Endothelial cell of umbilical vein (primary cell): ENCODE results near the gene APBB2. TPM values are rescaled to one million over a fixed set of nuclear protein-coding genes. Genes with fewer than 3 reads are reported as not detected.

Source experiments
- BruUV-seq: library from RNA; stranded (reverse); fragments of 400-500 nt; replicated peaks from 2 replicates; lab custom pipeline; 2021; lab: Mats Ljungman, UMichigan
- CTCF ChIA-PET: fragments of 300-600, 350-600 bp; sonication (Branson Sonifier 250); formaldehyde crosslinking; loops from one replicate; lab custom pipeline; 2021; ENCODE audit warnings: antibody characterized with exemption, inconsistent platforms; lab: Charles Lee
- POLR2A ChIA-PET: fragments of 300-600, 350-600 bp; sonication (Branson Sonifier 250); formaldehyde crosslinking; loops from one replicate; lab custom pipeline; 2021; ENCODE audit warnings: antibody characterized with exemption, inconsistent platforms; lab: Charles Lee
- DNase-seq: peaks from one replicate; pipeline ENCODE4 v3.0.0-alpha.2; 2011; ENCODE audit warnings: low read depth, low spot score
- FAIRE-seq: peaks from 2 replicates; lab custom pipeline; 2011; peaks lifted over from hg19 to GRCh38; lab: Jason Lieb, UNC
- H2AFZ ChIP-seq: 2 replicates; pipeline ENCODE4 v1.6.0; 2012; ENCODE audit warnings: low read depth, low read length, control low read depth, inconsistent platforms
- H3K27ac ChIP-seq: 2 replicates; pipeline ENCODE4 v1.5.1; 2011; ENCODE audit warnings: low read depth, mild to moderate bottlenecking, control low read depth, low read length, moderate library complexity; ENCODE audit not compliant: insufficient read depth
- H3K27me3 ChIP-seq, 2 experiments: 2 replicates each; pipeline versions ENCODE4 v1.6.0 to v1.6.1; 2011; ENCODE audit warnings: low read length in 2 of 2, mixed read lengths in 1 of 2; ENCODE audit not compliant: control insufficient read depth in 2 of 2, insufficient read depth in 2 of 2
- H3K36me3 ChIP-seq, 2 experiments: 2 replicates in 1 of 2; 3 replicates in 1 of 2; pipeline ENCODE4 v1.5.1; 2011; ENCODE audit warnings: low read length in 2 of 2, mild to moderate bottlenecking in 1 of 2, moderate library complexity in 1 of 2; ENCODE audit not compliant: control insufficient read depth in 2 of 2, insufficient read depth in 2 of 2; ENCODE audit errors: extremely low read depth in 1 of 2
- H3K4me1 ChIP-seq: 3 replicates; pipeline ENCODE4 v1.5.1; 2011; ENCODE audit warnings: mild to moderate bottlenecking, low read length; ENCODE audit not compliant: control insufficient read depth, insufficient read depth; ENCODE audit errors: extremely low read depth
- H3K4me2 ChIP-seq: 2 replicates; pipeline ENCODE4 v1.6.1; 2011; ENCODE audit warnings: low read length, control low read depth, mixed read lengths; ENCODE audit not compliant: insufficient read depth
- H3K4me3 ChIP-seq, 3 experiments: fragments of 200-600 bp in 1 of 3; sonication (generic), shearing (Covaris generic) in 1 of 3; replicated peaks in 1 of 3; 2 replicates each; pipeline ENCODE4 v1.5.1; 2011 to 2016; ENCODE audit warnings: control low read depth in 3 of 3, low read length in 3 of 3, mild to moderate bottlenecking in 2 of 3, inconsistent platforms in 1 of 3, low read depth in 1 of 3, moderate library complexity in 1 of 3; ENCODE audit not compliant: insufficient read depth in 1 of 3
- H3K79me2 ChIP-seq: 2 replicates; pipeline ENCODE4 v1.6.0; 2012; ENCODE audit warnings: low read length, inconsistent platforms; ENCODE audit not compliant: control insufficient read depth, insufficient read depth
- H3K9ac ChIP-seq: replicated peaks from 2 replicates; pipeline ENCODE3; 2011; ENCODE audit warnings: low read length, control low read depth; ENCODE audit not compliant: insufficient read depth; ENCODE audit errors: extremely low read depth
- H3K9me1 ChIP-seq: replicated peaks from 3 replicates; pipeline ENCODE4 v1.6.0; 2011; ENCODE audit warnings: mild to moderate bottlenecking, low read length; ENCODE audit not compliant: control insufficient read depth, insufficient read depth; ENCODE audit errors: extremely low read depth
- H3K9me3 ChIP-seq: replicated peaks from 2 replicates; pipeline ENCODE4 v1.5.1; 2012; ENCODE audit warnings: low read length, inconsistent platforms; ENCODE audit not compliant: control insufficient read depth, insufficient read depth
- H4K20me1 ChIP-seq: replicated peaks from 2 replicates; pipeline ENCODE3; 2011; ENCODE audit warnings: mild to moderate bottlenecking, low read length; ENCODE audit not compliant: control insufficient read depth, insufficient read depth; ENCODE audit errors: extremely low read depth
- EZH2 ChIP-seq: IDR thresholded peaks from 2 replicates; pipeline ENCODE4 v1.6.1; 2012; ENCODE audit warnings: borderline replicate concordance, low read depth, mild to moderate bottlenecking, moderate library complexity, low read length, inconsistent platforms; ENCODE audit not compliant: severe bottlenecking
- FOS ChIP-seq: IDR thresholded peaks from 2 replicates; pipeline ENCODE4 v1.6.1; 2011; ENCODE audit warnings: mild to moderate bottlenecking, low read length, moderate library complexity, borderline replicate concordance; ENCODE audit not compliant: insufficient read depth
- GATA2 ChIP-seq: IDR thresholded peaks from 2 replicates; pipeline ENCODE4 v1.7.0; 2011; ENCODE audit warnings: low read depth, mild to moderate bottlenecking, moderate library complexity, mixed read lengths, low read length; ENCODE audit not compliant: insufficient read length, insufficient read depth
- MAX ChIP-seq: IDR thresholded peaks from 2 replicates; pipeline ENCODE4 v1.6.1; 2011; ENCODE audit not compliant: insufficient read depth, insufficient read length
- MYC ChIP-seq: IDR thresholded peaks from one replicate; pipeline ENCODE4 v1.6.1; 2011; ENCODE audit warnings: mild to moderate bottlenecking, low read depth, low read length
- dilution Hi-C: fragments of 300-500 bp; cut with MboI; formaldehyde crosslinking; loops from one replicate; pipeline ENCODE4 v1.15.0; 2019; ENCODE audit warnings: low sequenced_read_pairs; ENCODE audit not compliant: extremely low pct_ligation_motif_present
- intact Hi-C: fragments of 100-400 bp; cut with micrococcal nuclease; formaldehyde crosslinking; loops from one replicate; pipeline ENCODE4 v1.10.0; 2022
- polyA plus RNA-seq, 4 experiments: library from polyadenylated mRNA; depleted of rRNA in 3 of 4; stranded (reverse) in 3 of 4; unstranded in 1 of 4; fragments of >200 nt; gene quantifications; 2 replicates each; pipeline versions ENCODE4 v1.2.1 to v1.2.3, GENCODE V29; 2011 to 2012; ENCODE audit warnings: missing spikeins in 1 of 4
- total RNA-seq: library from RNA; stranded (reverse); gene quantifications from 2 replicates; pipeline ENCODE4 v1.2.3, GENCODE V29; 2021

Gene APBB2
- total and polyA plus RNA-seq, 2 donors (not counting 3 experiments of a cell fraction or from before 2014, with no cell fraction given) = 79.8 to 124 TPM

- BruUV-seq = no TSS peak
- CTCF ChIA-PET = interaction anchor here (0.7 to 1.4 kb wide), 8 partner anchors 10 to 213 kb away, joined by 3 to 7 read pairs (median 4); partner anchors contain the start of gene APBB2
- peak; percentile 52 for FAIRE-seq
These were observed 24.7 kb downstream of the APBB2 start for GRCh38 chr4:41189666-41190065.

GRCh38 chr4:41189076-41189475, 25.3 kb downstream of the APBB2 start:
- no peak overlapping the region for H3K4me3 ChIP-seq
- H3K36me3 ChIP-seq = no peaks in the 10 kb centered on the region
- H3K27me3 ChIP-seq = no peaks in the 10 kb centered on the region
- H3K4me2 ChIP-seq = peak overlapping the region; percentile 14
- H3K27ac ChIP-seq = no peak overlapping the region
- no peak overlapping the region for H2AFZ ChIP-seq
- H4K20me1 ChIP-seq = peaks cover 4% of the 10 kb centered on the region
- dilution Hi-C loops = no loop called here
- no peak for FAIRE-seq
- peaks cover 98% of the 10 kb centered on the region for H3K79me2 ChIP-seq
- H3K9ac ChIP-seq = no peak overlapping the region
- no peak for DNase-seq
- peaks cover 35% of the 10 kb centered on the region for H3K4me1 ChIP-seq
- ChIA-PET CTCF (interaction anchor here (0.7 to 1.1 kb wide), 7 partner anchors 11 to 213 kb away, joined by 3 to 7 read pairs (median 4); partner anchors contain the start of gene APBB2), POLR2A (no interaction called here)
- BruUV-seq = no TSS peak
- no peaks in the 10 kb centered on the region for H3K9me1 ChIP-seq
- no peak for TF ChIP-seq GATA2
- intact Hi-C loops = no loop called here
- H3K9me3 ChIP-seq = no peaks in the 10 kb centered on the region

More at GRCh38 chr4:41189666-41190065, 24.7 kb downstream of the APBB2 start:
- Histone ChIP-seq H3K4me1 (peaks cover 35% of the 10 kb centered on the region), H3K27me3 (no peaks in the 10 kb centered on the region), H3K27ac (peak overlapping the region; percentile 2), H3K9ac (no peak overlapping the region), H3K36me3 (no peaks in the 10 kb centered on the region), H4K20me1 (peaks cover 4% of the 10 kb centered on the region), H3K79me2 (peaks cover 97% of the 10 kb centered on the region), H3K4me3 (no peak overlapping the region), H2AFZ (no peak overlapping the region), H3K9me3 (no peaks in the 10 kb centered on the region), H3K4me2 (peak overlapping the region; percentile 14), H3K9me1 (no peaks in the 10 kb centered on the region)
- intact Hi-C loops (no loop called here), dilution Hi-C loops (no loop called here)
- no peak for DNase-seq
- POLR2A ChIA-PET = no interaction called here
- TF ChIP-seq FOS (no peak), MYC (no peak), EZH2 (no peak), MAX (no peak)
